Inferior parietal cortex (tissue), 1 donor: Measurements from ENCODE around the gene BLVRB.

Experiments used
- DNase-seq: peaks from one replicate; pipeline ENCODE4 v3.0.0-alpha.2; 2016; ENCODE audit errors: extremely low spot score

BLVRB gene

DNA sequence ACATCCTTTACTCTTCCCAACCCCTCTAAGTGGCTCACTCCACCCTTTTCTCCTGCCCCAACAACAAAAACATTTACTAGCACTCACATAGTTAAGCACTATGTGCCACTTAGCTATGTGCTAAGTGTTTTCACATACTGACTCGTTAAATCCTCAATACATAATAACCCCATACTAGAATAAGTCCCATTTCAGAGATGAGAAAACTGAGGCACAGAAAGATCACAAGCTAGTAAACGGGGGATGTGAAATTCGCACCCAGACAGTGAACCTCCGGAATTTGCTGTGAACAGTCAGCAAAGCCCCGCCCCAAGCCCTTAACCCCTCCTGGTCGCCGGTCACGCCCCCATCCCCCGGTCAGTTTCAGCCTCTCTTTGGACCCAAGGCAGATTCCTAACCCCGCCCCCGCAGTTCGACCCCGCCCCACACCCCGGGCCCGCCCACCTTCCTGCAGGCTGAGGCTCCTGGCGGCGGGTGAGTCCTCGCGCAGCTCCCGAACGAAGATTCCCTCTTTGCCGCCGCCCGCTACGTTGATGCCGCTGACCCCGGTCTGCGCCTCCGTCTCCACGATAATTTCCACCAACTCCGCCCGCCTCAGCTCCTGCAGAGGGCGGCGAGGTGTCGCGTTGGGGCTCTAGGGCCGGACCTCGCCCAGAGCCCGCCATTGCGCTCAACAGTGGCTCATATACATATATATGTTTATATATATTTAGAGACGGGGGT, 62.1 kb downstream of the BLVRB start:
- DNase-seq: no peak

DNA sequence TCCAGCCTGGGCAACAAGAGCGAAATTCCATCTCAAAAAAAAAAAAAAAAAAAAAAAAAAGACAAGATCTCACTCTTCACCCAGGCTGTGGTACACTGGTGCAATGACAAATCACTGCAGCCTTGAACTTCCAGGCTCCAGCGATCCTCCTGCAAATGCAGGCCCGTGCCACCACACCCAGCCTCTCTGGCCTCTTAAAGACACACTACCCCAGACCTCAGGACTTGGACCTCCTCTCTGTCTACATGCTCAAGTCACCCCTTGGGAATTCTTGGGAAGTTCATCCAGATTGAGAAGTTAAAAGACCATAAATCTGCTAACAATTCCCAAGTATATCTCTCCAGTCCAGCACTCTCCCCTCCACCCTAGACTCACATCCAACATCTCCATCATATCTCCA, 65.0 kb downstream of the BLVRB start:
- no peak for DNase-seq

DNA sequence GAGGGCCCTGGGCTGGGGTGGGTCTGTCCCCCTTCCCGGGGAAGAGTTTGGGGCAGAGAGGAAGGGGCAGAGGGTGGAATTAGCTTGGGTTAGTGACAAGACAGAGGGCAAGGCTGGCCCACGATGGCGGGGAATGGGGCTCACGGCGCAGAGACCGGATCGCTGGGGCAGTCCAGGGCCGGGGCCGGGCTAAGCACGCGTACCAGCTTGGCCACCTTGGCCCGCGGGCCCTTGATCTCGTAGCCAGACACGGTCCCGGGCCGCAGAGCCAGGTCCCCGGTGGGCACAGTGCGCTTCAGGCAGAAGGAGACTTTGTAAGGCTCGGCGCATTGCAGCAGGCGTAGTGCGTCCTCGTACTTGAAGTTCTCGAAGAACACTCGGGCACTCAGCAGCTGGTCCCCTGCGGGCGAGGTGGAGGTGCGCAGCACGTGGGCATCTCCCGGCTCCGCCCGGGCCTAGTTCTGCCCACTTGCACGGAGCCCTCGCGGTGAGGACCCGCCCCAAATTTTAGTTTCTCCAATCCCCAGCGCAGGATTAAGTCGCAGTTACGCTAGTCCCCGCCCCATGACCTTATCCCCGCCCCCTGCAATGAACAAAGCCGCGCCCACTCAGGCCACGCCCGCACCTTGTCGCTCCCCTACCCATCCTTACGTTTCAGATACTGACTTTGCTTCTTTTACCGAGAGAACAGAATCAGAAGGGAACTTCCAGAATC, 67.0 kb downstream of the BLVRB start:
- DNase-seq: no peak
